ENCODE measurements around the gene STARD7. TPM values are rescaled to one million over a fixed set of nuclear protein-coding genes. Genes with fewer than 3 reads are reported as not detected.

The STARD7 gene
- total RNA-seq, 4 donors from 2014 or later, result 211 to 292 (median 266) TPM

DNA sequence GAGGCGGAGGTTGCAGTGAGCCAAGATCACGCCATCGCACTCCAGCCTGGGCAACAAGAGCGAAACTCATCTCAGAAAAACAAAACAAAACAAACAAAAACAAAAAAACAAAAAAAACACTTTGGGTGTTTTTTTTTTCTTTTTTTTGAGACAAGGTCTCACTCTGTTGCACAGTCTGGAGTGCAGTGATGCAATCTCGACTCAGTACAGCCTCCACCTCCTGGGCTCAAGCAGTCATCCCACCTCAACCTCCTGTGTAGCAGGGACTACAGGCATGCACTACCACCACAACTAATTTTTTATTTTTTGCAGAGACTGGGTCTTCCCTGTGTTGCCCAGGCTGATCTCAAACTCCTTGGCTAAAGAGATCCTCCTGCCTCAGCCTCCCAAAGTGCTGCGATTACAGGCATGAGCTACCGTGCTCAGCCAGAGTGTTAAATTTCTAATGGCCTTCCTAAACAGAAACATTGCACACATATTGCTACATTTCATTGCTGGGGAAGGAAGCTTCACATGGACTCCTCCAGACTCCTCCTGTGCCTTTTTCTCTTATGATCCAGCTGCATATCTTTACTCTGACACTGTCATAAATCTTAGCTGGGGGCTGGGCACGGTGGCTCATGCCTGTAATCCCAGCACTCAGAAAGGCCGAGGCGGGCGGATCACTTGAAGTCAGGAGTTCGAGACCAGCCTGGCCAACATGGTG, 19.7 kb downstream of the STARD7 start:
- DNase-seq, result no peak
- peaks cover 65 to 80% of the 10 kb centered on the region in 2 donors for H3K36me3 ChIP-seq
- H3K27me3 ChIP-seq, result no peaks in the 10 kb centered on the region
- no peaks in the 10 kb centered on the region for H3K9me3 ChIP-seq
- 87 to 91% methylated on average over 12 of the region's 12 CpGs for WGBS, 2 donors
- H3K27ac ChIP-seq, result no peak overlapping the region
- TF ChIP-seq, protein P1, sequence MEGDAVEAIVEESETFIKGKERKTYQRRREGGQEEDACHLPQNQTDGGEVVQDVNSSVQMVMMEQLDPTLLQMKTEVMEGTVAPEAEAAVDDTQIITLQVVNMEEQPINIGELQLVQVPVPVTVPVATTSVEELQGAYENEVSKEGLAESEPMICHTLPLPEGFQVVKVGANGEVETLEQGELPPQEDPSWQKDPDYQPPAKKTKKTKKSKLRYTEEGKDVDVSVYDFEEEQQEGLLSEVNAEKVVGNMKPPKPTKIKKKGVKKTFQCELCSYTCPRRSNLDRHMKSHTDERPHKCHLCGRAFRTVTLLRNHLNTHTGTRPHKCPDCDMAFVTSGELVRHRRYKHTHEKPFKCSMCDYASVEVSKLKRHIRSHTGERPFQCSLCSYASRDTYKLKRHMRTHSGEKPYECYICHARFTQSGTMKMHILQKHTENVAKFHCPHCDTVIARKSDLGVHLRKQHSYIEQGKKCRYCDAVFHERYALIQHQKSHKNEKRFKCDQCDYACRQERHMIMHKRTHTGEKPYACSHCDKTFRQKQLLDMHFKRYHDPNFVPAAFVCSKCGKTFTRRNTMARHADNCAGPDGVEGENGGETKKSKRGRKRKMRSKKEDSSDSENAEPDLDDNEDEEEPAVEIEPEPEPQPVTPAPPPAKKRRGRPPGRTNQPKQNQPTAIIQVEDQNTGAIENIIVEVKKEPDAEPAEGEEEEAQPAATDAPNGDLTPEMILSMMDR (IDR thresholded peaks at IDR 0.05), result no peak
- no peak for TF ChIP-seq POLR2A (IDR thresholded peaks at IDR 0.05)
- H3K4me1 ChIP-seq, result no peaks in the 10 kb centered on the region
- intact Hi-C loops (cut with DNase I), result no loop called here
- H3K4me3 ChIP-seq (replicated peaks in 1 of 3), result no peak overlapping the region

DNA sequence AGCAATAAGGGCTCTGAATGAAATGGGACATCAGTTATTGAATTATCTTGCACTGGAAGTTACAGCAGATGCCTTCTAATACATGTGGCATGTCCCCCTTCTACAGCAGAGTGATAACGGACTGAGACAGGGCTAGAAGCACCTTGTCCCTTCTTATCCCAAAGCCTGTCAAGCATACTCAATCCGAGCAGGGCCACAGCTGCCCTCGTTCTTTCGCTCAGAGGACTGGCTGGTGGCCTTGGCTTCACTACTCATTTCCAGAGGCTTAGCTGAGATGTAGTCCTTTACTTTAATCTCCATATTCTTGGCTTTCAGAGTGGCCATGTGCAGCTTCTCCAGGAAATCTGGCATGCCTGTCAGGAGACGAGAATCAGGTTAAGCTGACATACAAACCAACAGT, 22.1 kb downstream of the STARD7 start:
- no peak overlapping the region for H3K4me3 ChIP-seq (replicated peaks in 1 of 3)
- H3K27me3 ChIP-seq, result no peaks in the 10 kb centered on the region
- H3K36me3 ChIP-seq, result peaks cover 41 to 64% of the 10 kb centered on the region in 2 donors
- no peak for DNase-seq
- no peaks in the 10 kb centered on the region for H3K9me3 ChIP-seq
- TF ChIP-seq, protein P1 (IDR thresholded peaks at IDR 0.05), result no peak
- 90 to 95% methylated on average over 5 of the region's 5 CpGs for WGBS, 2 donors
- H3K4me1 ChIP-seq, result no peaks in the 10 kb centered on the region
- H3K27ac ChIP-seq, result no peak overlapping the region
- intact Hi-C loops (cut with DNase I), result no loop called here

DNA sequence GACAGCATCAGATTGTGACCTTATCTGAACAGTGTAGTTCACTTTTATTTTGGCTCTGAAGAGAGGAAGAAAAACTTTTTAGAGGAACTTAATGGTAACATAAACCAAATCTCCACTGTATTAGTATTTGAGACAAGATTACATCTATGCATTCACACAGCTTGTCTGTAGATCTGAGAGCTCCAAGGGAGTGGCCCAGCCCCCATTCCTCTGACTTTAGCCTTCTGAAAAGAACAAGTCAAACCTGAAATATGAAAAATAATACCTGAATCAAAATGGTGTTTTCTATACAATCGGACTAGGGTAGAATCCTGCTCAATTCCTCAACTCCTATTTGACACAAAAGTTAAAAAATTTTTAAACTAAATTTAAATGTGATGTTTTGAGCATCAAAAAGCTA, 23.1 kb downstream of the STARD7 start:
- no peak for DNase-seq
- no peaks in the 10 kb centered on the region for H3K4me1 ChIP-seq
- WGBS, 2 donors, result 93 to 98% methylated on average over 1 of the region's 1 CpG
- intact Hi-C loops (cut with DNase I), result no loop called here
- no peak overlapping the region for H3K27ac ChIP-seq
- TF ChIP-seq, protein P1 (IDR thresholded peaks at IDR 0.05), result no peak
- no peak for TF ChIP-seq POLR2A (IDR thresholded peaks at IDR 0.05)
- no peaks in the 10 kb centered on the region for H3K27me3 ChIP-seq
- no peaks in the 10 kb centered on the region for H3K9me3 ChIP-seq
- H3K36me3 ChIP-seq, result peaks cover 30 to 58% of the 10 kb centered on the region in 2 donors
- no peak overlapping the region for H3K4me3 ChIP-seq (replicated peaks in 1 of 3)

DNA sequence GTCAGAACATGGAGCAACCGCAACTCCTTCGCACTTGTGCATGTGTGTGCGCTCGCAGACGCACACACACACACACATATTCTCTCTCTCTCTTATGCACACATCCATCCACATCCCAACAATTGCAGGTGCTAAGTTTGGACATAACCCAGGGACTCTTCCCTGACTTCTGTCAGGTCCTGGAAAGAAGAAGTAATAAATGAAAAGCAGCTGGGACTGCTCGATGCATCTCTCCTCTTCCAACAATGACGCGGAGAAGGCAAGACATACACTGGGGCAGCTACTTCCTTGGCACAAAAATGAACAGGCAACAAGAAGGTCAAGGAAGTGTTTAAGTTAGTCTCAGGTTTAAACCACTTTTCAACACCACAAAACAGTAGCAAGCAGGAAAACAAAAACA, 23.6 kb downstream of the STARD7 start:
- TF ChIP-seq POLR2A (IDR thresholded peaks at IDR 0.05), result no peak
- TF ChIP-seq, protein P1 (IDR thresholded peaks at IDR 0.05), result no peak
- DNase-seq, result no peak
- intact Hi-C loops (cut with DNase I), result no loop called here
- Histone ChIP-seq H3K36me3 (peaks cover 28 to 53% of the 10 kb centered on the region in 2 donors), H3K27ac (no peak overlapping the region), H3K9me3 (no peaks in the 10 kb centered on the region), H3K4me1 (no peaks in the 10 kb centered on the region), H3K4me3 (replicated peaks in 1 of 3) (no peak overlapping the region), H3K27me3 (no peaks in the 10 kb centered on the region)
- WGBS, 2 donors, result 89% methylated on average over 8 of the region's 8 CpGs

DNA sequence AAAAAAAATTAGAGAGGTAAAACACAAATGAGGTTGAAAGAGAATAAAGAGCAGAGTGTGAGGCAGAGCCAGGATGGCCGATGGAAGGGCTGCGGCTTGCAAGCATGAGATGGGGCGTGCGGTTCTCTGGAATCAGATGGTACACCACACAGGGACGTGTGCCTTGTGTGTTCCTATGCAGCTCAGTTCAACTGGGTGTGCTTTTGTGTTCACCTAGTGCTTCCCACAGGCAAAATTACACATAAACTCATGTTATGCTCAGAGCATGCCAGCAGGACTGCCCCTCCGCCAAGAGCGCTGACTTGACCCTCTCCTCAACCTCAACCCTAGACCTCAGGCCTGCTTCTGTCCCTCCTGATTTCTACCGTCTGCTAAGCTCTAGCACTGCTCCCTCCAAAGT, 24.4 kb downstream of the STARD7 start:
- Histone ChIP-seq H3K27ac (no peak overlapping the region), H3K4me3 (replicated peaks in 1 of 3) (no peak overlapping the region), H3K9me3 (no peaks in the 10 kb centered on the region), H3K27me3 (no peaks in the 10 kb centered on the region), H3K36me3 (peaks cover 25 to 45% of the 10 kb centered on the region in 2 donors), H3K4me1 (no peaks in the 10 kb centered on the region)
- WGBS, 2 donors, result 92 to 93% methylated on average over 8 of the region's 8 CpGs
- intact Hi-C loops (cut with DNase I), result no loop called here
- no peak for DNase-seq
- no peak for TF ChIP-seq POLR2A (IDR thresholded peaks at IDR 0.05)
- TF ChIP-seq, protein P1 (IDR thresholded peaks at IDR 0.05), result no peak

Measured in thyroid gland (tissue), 4 donors.